ENCODE measurements around the gene NHSL2. TPM values are rescaled to one million over a fixed set of nuclear protein-coding genes. Genes with fewer than 3 reads are reported as not detected.

NHSL2 gene
- total and polyA plus RNA-seq, 4 experiments from 2014 or later: 8.1 to 27.2 (median 10.6) TPM

DNA sequence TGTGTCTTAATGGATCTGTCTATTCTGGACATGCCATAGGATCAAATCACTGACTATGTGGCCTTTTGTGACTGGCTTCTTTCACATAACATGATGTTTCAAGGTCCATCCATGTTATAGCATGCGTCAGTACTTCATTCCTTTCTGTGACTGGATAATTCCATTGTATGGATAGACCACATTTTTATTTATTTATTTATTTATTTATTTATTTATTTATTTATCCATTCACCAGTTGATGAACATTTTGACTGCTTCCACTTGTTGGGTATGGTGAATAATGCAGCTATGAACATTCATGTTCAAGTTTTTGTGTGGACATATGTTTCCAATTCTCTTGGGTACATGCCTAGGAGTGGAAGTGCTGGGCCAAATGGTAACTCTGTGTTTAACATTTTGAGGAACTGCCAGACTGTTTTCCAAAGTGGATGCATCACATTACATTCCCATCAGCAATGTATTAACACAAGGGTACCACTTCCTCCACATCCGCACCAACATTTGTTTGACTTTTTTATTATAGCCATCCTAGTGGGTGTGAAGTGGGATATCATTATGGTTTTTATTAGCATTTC is 207.1 kb downstream of the NHSL2 start:
- intact Hi-C loops (cut with micrococcal nuclease): no loop called here
- Mint-ChIP-seq H3K4me3 (no peak overlapping the region), H3K9me3 (no peaks in the 10 kb centered on the region), H3K4me1 (peaks cover 23 to 76% (median 39%) of the 10 kb centered on the region in 4 donors), H3K27me3 (no peaks in the 10 kb centered on the region), H3K36me3 (peaks cover 0 to 4% of the 10 kb centered on the region in 2 donors), H3K27ac (peak overlapping the region in 4 of 7 donors; percentile 11 to 74 (median 38))
- Histone ChIP-seq H3K27me3 (ENCODE audit: insufficient read depth, low read length) (no peaks in the 10 kb centered on the region), H3K36me3 (ENCODE audit: insufficient read depth, low read length) (no peaks in the 10 kb centered on the region), H3K4me1 (ENCODE audit: insufficient read depth, low read length) (peaks cover 53% of the 10 kb centered on the region), H3K27ac (ENCODE audit: low read depth, low read length) (no peak overlapping the region), H3K4me3 (ENCODE audit: low read length in 2 of 2) (no peak overlapping the region), H3K9me3 (ENCODE audit: control insufficient read depth in 1 of 2, low read length in 2 of 2) (no peaks in the 10 kb centered on the region)
- POLR2A ChIA-PET (ENCODE audit: partially characterized antibody): no interaction called here
- CTCF ChIA-PET (ENCODE audit: partially characterized antibody): interaction anchor here (0.8 kb wide), 1 partner anchor 96 kb away, joined by 3 read pairs; no protein-coding TSS in a partner anchor
- DNase-seq: no peak

GRCh38 chrX:72120837-72121236 is 210.2 kb downstream of the NHSL2 start:
- CTCF ChIA-PET (ENCODE audit: partially characterized antibody): interaction anchor here (1.1 to 3.7 kb wide), 7 partner anchors 10 to 102 kb away, joined by 3 to 20 read pairs (median 7); partner anchors contain the start of gene RTL5
- intact Hi-C loops (cut with micrococcal nuclease): loop anchor here (1.0 to 10.0 kb wide), 3 partner anchors 16 to 154 kb away; partner anchors contain the start of gene RPS4X
- Mint-ChIP-seq H3K27me3 (no peaks in the 10 kb centered on the region), H3K9me3 (peaks cover 0 to 3% (median 0%) of the 10 kb centered on the region in 8 donors), H3K27ac (peak overlapping the region; percentile 79 to 94 (median 88)), H3K4me1 (peaks cover 38 to 80% (median 55%) of the 10 kb centered on the region in 4 donors), H3K36me3 (peaks cover 0 to 4% of the 10 kb centered on the region in 2 donors), H3K4me3 (peak overlapping the region in 7 of 8 donors; percentile 23 to 74 (median 60))
- POLR2A ChIA-PET (ENCODE audit: partially characterized antibody): interaction anchor here (0.9 to 8.4 kb wide), 8 partner anchors 9 to 101 kb away, joined by 3 to 116 read pairs (median 8); partner anchors contain the start of gene RTL5
- Histone ChIP-seq H3K9me3 (ENCODE audit: control insufficient read depth in 1 of 2, low read length in 2 of 2) (no peaks in the 10 kb centered on the region), H3K36me3 (ENCODE audit: insufficient read depth, low read length) (no peaks in the 10 kb centered on the region), H3K4me1 (ENCODE audit: insufficient read depth, low read length) (peaks cover 69% of the 10 kb centered on the region), H3K4me3 (ENCODE audit: low read length in 2 of 2) (peak overlapping the region in 1 of 2 donors; percentile 9), H3K27me3 (ENCODE audit: insufficient read depth, low read length) (no peaks in the 10 kb centered on the region), H3K27ac (ENCODE audit: low read depth, low read length) (peak overlapping the region; percentile 32)
- DNase-seq: no peak

DNA sequence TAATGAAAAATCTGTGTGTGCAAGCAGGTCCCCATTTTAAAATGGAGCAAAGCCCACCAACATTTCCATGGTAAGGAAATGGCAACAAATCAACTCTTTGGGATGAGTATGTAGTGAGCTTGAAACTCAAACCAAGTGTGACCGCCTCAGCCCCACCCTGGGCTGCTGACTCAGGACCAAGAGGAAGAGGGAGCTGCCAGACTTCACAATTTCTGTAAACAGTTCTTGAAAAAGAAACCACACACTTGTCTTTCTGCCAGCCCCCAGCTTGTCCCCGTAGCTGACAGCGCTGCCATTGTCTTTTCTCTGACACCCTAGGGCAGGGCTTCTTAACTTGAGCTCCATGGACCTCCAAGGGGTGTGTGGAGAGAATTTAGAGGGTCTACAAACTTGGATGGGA is 210.7 kb downstream of the NHSL2 start:
- Histone ChIP-seq H3K27ac (ENCODE audit: low read depth, low read length) (peak overlapping the region; percentile 32), H3K4me1 (ENCODE audit: insufficient read depth, low read length) (peaks cover 74% of the 10 kb centered on the region), H3K4me3 (ENCODE audit: low read length in 2 of 2) (peak overlapping the region in 1 of 2 donors; percentile 9), H3K36me3 (ENCODE audit: insufficient read depth, low read length) (no peaks in the 10 kb centered on the region), H3K9me3 (ENCODE audit: control insufficient read depth in 1 of 2, low read length in 2 of 2) (no peaks in the 10 kb centered on the region), H3K27me3 (ENCODE audit: insufficient read depth, low read length) (no peaks in the 10 kb centered on the region)
- H3K9me3 Mint-ChIP-seq: peaks cover 0 to 3% (median 0%) of the 10 kb centered on the region in 8 donors
- H3K27ac Mint-ChIP-seq: peak overlapping the region; percentile 79 to 94 (median 88)
- DNase-seq: peak; percentile 44 to 63 (median 46)
- peak overlapping the region; percentile 28 to 74 (median 58) for H3K4me3 Mint-ChIP-seq
- H3K27me3 Mint-ChIP-seq: no peaks in the 10 kb centered on the region
- H3K4me1 Mint-ChIP-seq: peaks cover 40 to 81% (median 59%) of the 10 kb centered on the region in 4 donors
- H3K36me3 Mint-ChIP-seq: peaks cover 0 to 4% of the 10 kb centered on the region in 2 donors
- POLR2A ChIA-PET (ENCODE audit: partially characterized antibody): interaction anchor here (0.9 to 8.4 kb wide), 8 partner anchors 10 to 102 kb away, joined by 3 to 116 read pairs (median 8); partner anchors contain the start of gene RTL5
- CTCF ChIA-PET (ENCODE audit: partially characterized antibody): interaction anchor here (1.1 to 3.7 kb wide), 8 partner anchors 10 to 122 kb away, joined by 3 to 20 read pairs (median 7); partner anchors contain the start of gene RTL5
- intact Hi-C loops (cut with micrococcal nuclease): loop anchor here (1.0 to 10.0 kb wide), 3 partner anchors 16 to 153 kb away; partner anchors contain the start of gene RPS4X

- CTCF ChIA-PET (ENCODE audit: partially characterized antibody): interaction anchor here (1.8 to 11.5 kb wide), 6 partner anchors 8 to 124 kb away, joined by 7 to 241 read pairs (median 12); partner anchors contain the start of gene RTL5
- Histone ChIP-seq H3K9me3 (ENCODE audit: control insufficient read depth in 1 of 2, low read length in 2 of 2) (no peaks in the 10 kb centered on the region), H3K4me3 (ENCODE audit: low read length in 2 of 2) (no peak overlapping the region), H3K27ac (ENCODE audit: low read depth, low read length) (peak overlapping the region; percentile 31), H3K27me3 (ENCODE audit: insufficient read depth, low read length) (no peaks in the 10 kb centered on the region), H3K36me3 (ENCODE audit: insufficient read depth, low read length) (no peaks in the 10 kb centered on the region), H3K4me1 (ENCODE audit: insufficient read depth, low read length) (peaks cover 77% of the 10 kb centered on the region)
- Mint-ChIP-seq H3K27ac (peak overlapping the region; percentile 32 to 88 (median 61)), H3K27me3 (no peaks in the 10 kb centered on the region), H3K4me1 (peaks cover 40 to 80% (median 60%) of the 10 kb centered on the region in 4 donors), H3K4me3 (peak overlapping the region in 4 of 8 donors; percentile 5 to 68 (median 22)), H3K36me3 (peaks cover 0 to 3% of the 10 kb centered on the region in 2 donors), H3K9me3 (peaks cover 0 to 3% (median 0%) of the 10 kb centered on the region in 8 donors)
- POLR2A ChIA-PET (ENCODE audit: partially characterized antibody): interaction anchor here (2.8 to 8.4 kb wide), 3 partner anchors 18 to 104 kb away, joined by 17 to 116 read pairs (median 48); no protein-coding TSS in a partner anchor
- DNase-seq: no peak
- intact Hi-C loops (cut with micrococcal nuclease): loop anchor here (10.0 kb wide), 1 partner anchor 152 kb away; the partner anchor contains the start of gene RPS4X
Observed at GRCh38 chrX:72122621-72123337, 212.1 kb downstream of the NHSL2 start.

- Mint-ChIP-seq H3K4me1 (peaks cover 40 to 80% (median 60%) of the 10 kb centered on the region in 4 donors), H3K9me3 (peaks cover 0 to 3% (median 0%) of the 10 kb centered on the region in 8 donors), H3K27me3 (no peaks in the 10 kb centered on the region), H3K27ac (peak overlapping the region; percentile 59 to 92 (median 85)), H3K36me3 (peaks cover 0 to 2% of the 10 kb centered on the region in 2 donors), H3K4me3 (peak overlapping the region in 6 of 8 donors; percentile 15 to 61 (median 36))
- Histone ChIP-seq H3K27me3 (ENCODE audit: insufficient read depth, low read length) (no peaks in the 10 kb centered on the region), H3K4me1 (ENCODE audit: insufficient read depth, low read length) (peaks cover 77% of the 10 kb centered on the region), H3K9me3 (ENCODE audit: control insufficient read depth in 1 of 2, low read length in 2 of 2) (no peaks in the 10 kb centered on the region), H3K27ac (ENCODE audit: low read depth, low read length) (peak overlapping the region; percentile 9), H3K4me3 (ENCODE audit: low read length in 2 of 2) (no peak overlapping the region), H3K36me3 (ENCODE audit: insufficient read depth, low read length) (no peaks in the 10 kb centered on the region)
- ChIA-PET CTCF (ENCODE audit: partially characterized antibody) (interaction anchor here (1.3 to 11.5 kb wide), 5 partner anchors 20 to 126 kb away, joined by 4 to 241 read pairs (median 6); no protein-coding TSS in a partner anchor), POLR2A (ENCODE audit: partially characterized antibody) (interaction anchor here (5.7 to 8.4 kb wide), 2 partner anchors 19 to 105 kb away, joined by 48 to 116 read pairs; no protein-coding TSS in a partner anchor)
- DNase-seq: no peak
- intact Hi-C loops (cut with micrococcal nuclease): loop anchor here (10.0 kb wide), 1 partner anchor 151 kb away; the partner anchor contains the start of gene RPS4X
Observed at GRCh38 chrX:72123471-72124185, 213.0 kb downstream of the NHSL2 start.

- peaks cover 0 to 2% of the 10 kb centered on the region in 2 donors for H3K36me3 Mint-ChIP-seq
- intact Hi-C loops (cut with micrococcal nuclease): loop anchor here (5.0 to 10.0 kb wide), 2 partner anchors 32 to 150 kb away; partner anchors contain the start of gene RPS4X
- no peaks in the 10 kb centered on the region for H3K27me3 Mint-ChIP-seq
- Histone ChIP-seq H3K9me3 (ENCODE audit: control insufficient read depth in 1 of 2, low read length in 2 of 2) (no peaks in the 10 kb centered on the region), H3K4me1 (ENCODE audit: insufficient read depth, low read length) (peaks cover 75% of the 10 kb centered on the region), H3K36me3 (ENCODE audit: insufficient read depth, low read length) (no peaks in the 10 kb centered on the region), H3K27ac (ENCODE audit: low read depth, low read length) (no peak overlapping the region), H3K27me3 (ENCODE audit: insufficient read depth, low read length) (no peaks in the 10 kb centered on the region), H3K4me3 (ENCODE audit: low read length in 2 of 2) (no peak overlapping the region)
- peak overlapping the region; percentile 59 to 92 (median 85) for H3K27ac Mint-ChIP-seq
- no peak for DNase-seq
- peak overlapping the region in 6 of 8 donors; percentile 4 to 61 (median 36) for H3K4me3 Mint-ChIP-seq
- peaks cover 44 to 83% (median 62%) of the 10 kb centered on the region in 4 donors for H3K4me1 Mint-ChIP-seq
- POLR2A ChIA-PET (ENCODE audit: partially characterized antibody): interaction anchor here (0.9 to 8.4 kb wide), 5 partner anchors 20 to 126 kb away, joined by 3 to 116 read pairs (median 6); no protein-coding TSS in a partner anchor
- CTCF ChIA-PET (ENCODE audit: partially characterized antibody): interaction anchor here (0.8 to 11.5 kb wide), 8 partner anchors 15 to 127 kb away, joined by 3 to 241 read pairs (median 5); no protein-coding TSS in a partner anchor
- H3K9me3 Mint-ChIP-seq: peaks cover 0 to 3% (median 0%) of the 10 kb centered on the region in 8 donors
Observed at GRCh38 chrX:72124540-72125201, 214.0 kb downstream of the NHSL2 start.
